Smooth muscle cell (in vitro differentiated cells): ENCODE measurements around the gene MFSD11. TPM values are rescaled to one million over a fixed set of nuclear protein-coding genes. Genes with fewer than 3 reads are reported as not detected.
"Not testable (repeated sequence)": the region's sequence is repeated elsewhere in the genome, so short reads cannot be mapped to it uniquely, and the experiment has no call there.

ENCODE experiments used
- DNase-seq: peaks from one replicate; lab custom pipeline; 2025; ENCODE audit not compliant: unreplicated experiment; lab: John Stamatoyannopoulos, UW
- H2AFZ ChIP-seq: fragments of 200-600 bp; sonication (generic); 2 replicates; pipeline ENCODE4 v1.6.0; 2016; ENCODE audit warnings: antibody characterized with exemption, low read depth, mild to moderate bottlenecking
- H3F3A ChIP-seq: fragments of 200-600 bp; sonication (generic); 2 replicates; pipeline ENCODE4 v1.6.0; 2017; ENCODE audit warnings: antibody characterized with exemption, low read depth
- H3K27ac ChIP-seq: fragments of 200-600 bp; sonication (generic); 2 replicates; pipeline ENCODE4 v1.5.1; 2016; ENCODE audit warnings: low read depth, mild to moderate bottlenecking
- H3K27me3 ChIP-seq: fragments of 200-600 bp; sonication (generic); 2 replicates; pipeline ENCODE4 v1.6.1; 2016; ENCODE audit warnings: low read depth, mild to moderate bottlenecking
- H3K36me3 ChIP-seq: fragments of 200-600 bp; sonication (generic); 2 replicates; pipeline ENCODE4 v1.5.1; 2016; ENCODE audit warnings: low read depth
- H3K4me1 ChIP-seq: fragments of 200-600 bp; sonication (generic); 2 replicates; pipeline ENCODE4 v1.5.1; 2016; ENCODE audit warnings: low read depth
- H3K4me2 ChIP-seq: fragments of 200-600 bp; sonication (generic); 2 replicates; pipeline ENCODE4 v1.6.0; 2016; ENCODE audit warnings: mild to moderate bottlenecking
- H3K4me3 ChIP-seq: fragments of 200-600 bp; sonication (generic); 2 replicates; pipeline ENCODE4 v1.5.1; 2016; ENCODE audit warnings: mild to moderate bottlenecking
- H3K79me2 ChIP-seq: fragments of 200-600 bp; sonication (generic); 2 replicates; pipeline ENCODE4 v1.6.0; 2016; ENCODE audit warnings: low read depth, mild to moderate bottlenecking
- H3K9ac ChIP-seq: fragments of 200-600 bp; sonication (generic); 2 replicates; pipeline ENCODE4 v1.6.0; 2016; ENCODE audit warnings: low read depth
- H3K9me3 ChIP-seq: fragments of 200-600 bp; sonication (generic); replicated peaks from 2 replicates; pipeline ENCODE4 v1.5.1; 2016; ENCODE audit warnings: low read depth
- H4K20me1 ChIP-seq: fragments of 200-600 bp; sonication (generic); 2 replicates; pipeline ENCODE4 v1.6.0; 2016; ENCODE audit warnings: low read depth
- CTCF ChIP-seq: fragments of 200-600 bp; sonication (generic); IDR thresholded peaks from 2 replicates; pipeline ENCODE4 v1.5.1; 2017; ENCODE audit warnings: borderline replicate concordance, mild to moderate bottlenecking, antibody characterized with exemption; ENCODE audit not compliant: insufficient read depth, poor library complexity, severe bottlenecking
- WGBS: methylation state at CpG from one replicate; pipeline ENCODE4 v1.1.7; 2016; ENCODE audit warnings: low lambda C conversion rate; 5-methylcytosine and 5-hydroxymethylcytosine counted together
- polyA plus RNA-seq: library from polyadenylated mRNA; unstranded; fragments of >200 nt; fragmentation: Nextera tagmentation; extraction: Ambion mirVana; gene quantifications from 2 replicates; pipeline ENCODE4 v1.2.1, GENCODE V29; 2016
- total RNA-seq: library from RNA; depleted of rRNA; stranded (reverse); fragments of >200 nt; gene quantifications from 2 replicates; pipeline ENCODE4 v1.2.3, GENCODE V29; 2014

MFSD11 gene
- total and polyA plus RNA-seq, 2 experiments from 2014 or later = 28.1 to 56.6 TPM

GRCh38 chr17:76801706-76802105 is 63.8 kb downstream of the MFSD11 start:
- no peak for TF ChIP-seq CTCF
- Histone ChIP-seq H3K36me3 (no peaks in the 10 kb centered on the region), H3K79me2 (no peaks in the 10 kb centered on the region), H3K27me3 (no peaks in the 10 kb centered on the region), H3K9me3 (no peaks in the 10 kb centered on the region), H4K20me1 (no peaks in the 10 kb centered on the region), H3K4me2 (no peak overlapping the region), H3K27ac (no peak overlapping the region), H3K9ac (no peak overlapping the region), H3F3A (no peaks in the 10 kb centered on the region), H3K4me3 (no peak overlapping the region), H3K4me1 (no peaks in the 10 kb centered on the region), H2AFZ (no peak overlapping the region)
- 87% methylated on average over 5 of the region's 5 CpGs for WGBS
- DNase-seq = no peak

DNA sequence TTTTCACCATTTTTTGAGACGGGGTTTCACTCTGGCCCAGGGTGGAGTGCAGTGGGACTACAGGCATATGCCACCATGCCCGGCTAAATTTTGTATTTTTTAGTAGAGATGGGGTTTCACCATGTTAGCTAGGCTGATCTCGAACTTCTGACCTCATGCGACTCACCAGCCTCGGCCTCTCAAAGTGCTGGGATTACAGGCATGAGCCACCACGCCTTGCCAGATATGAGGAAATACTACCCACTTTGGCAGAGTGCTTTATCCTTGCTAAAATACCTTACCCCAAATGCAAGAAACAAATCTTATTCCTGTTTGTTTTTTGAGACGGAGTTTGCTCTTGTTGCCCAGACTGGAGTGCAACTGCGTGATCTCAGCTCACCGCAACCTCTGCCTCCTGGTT is 67.4 kb downstream of the MFSD11 start:
- Histone ChIP-seq H3K27me3 (no peaks in the 10 kb centered on the region), H3K9me3 (no peaks in the 10 kb centered on the region), H3K79me2 (no peaks in the 10 kb centered on the region), H3K36me3 (no peaks in the 10 kb centered on the region), H3K4me1 (no peaks in the 10 kb centered on the region), H3K4me3 (no peak overlapping the region), H3F3A (no peaks in the 10 kb centered on the region), H3K27ac (no peak overlapping the region), H3K4me2 (no peak overlapping the region), H2AFZ (no peak overlapping the region), H4K20me1 (no peaks in the 10 kb centered on the region), H3K9ac (no peak overlapping the region)
- no peak for TF ChIP-seq CTCF
- WGBS = 81% methylated on average over 9 of the region's 9 CpGs
- no peak for DNase-seq

DNA sequence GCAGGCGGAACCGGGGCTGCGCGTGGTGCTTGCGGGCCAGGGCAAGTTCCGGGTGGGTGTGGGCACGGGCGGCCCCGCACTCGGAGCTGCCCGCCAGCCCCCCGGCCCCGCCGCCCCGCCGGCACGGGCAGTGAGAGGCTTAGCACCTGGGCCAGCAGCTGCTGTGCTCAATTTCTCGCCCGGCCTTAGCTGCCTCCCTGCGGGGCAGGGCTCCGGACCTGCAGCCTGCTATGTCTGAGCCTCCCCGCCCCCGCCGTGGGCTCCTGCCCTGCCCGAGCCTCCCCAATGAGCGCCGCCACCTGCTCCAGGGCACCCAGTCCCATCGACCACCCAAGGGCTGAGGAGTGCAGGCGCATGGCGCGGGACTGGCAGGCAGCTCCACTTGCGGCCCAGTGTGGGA is 68.2 kb downstream of the MFSD11 start:
- H2AFZ ChIP-seq, H3K4me1 ChIP-seq, H3K4me3 ChIP-seq, H3K9ac ChIP-seq, H3K79me2 ChIP-seq, H3K9me3 ChIP-seq, H3K36me3 ChIP-seq, H3F3A ChIP-seq, H3K27ac ChIP-seq, H3K27me3 ChIP-seq, H4K20me1 ChIP-seq, DNase-seq, H3K4me2 ChIP-seq: not testable (repeated sequence)
- WGBS = 93% methylated on average over 11 of the region's 32 CpGs

- not testable (repeated sequence) for DNase-seq, H3K4me3 ChIP-seq, H3K9me3 ChIP-seq, H3K4me1 ChIP-seq, H3F3A ChIP-seq, H4K20me1 ChIP-seq, H2AFZ ChIP-seq, H3K36me3 ChIP-seq, H3K79me2 ChIP-seq, H3K27ac ChIP-seq, H3K9ac ChIP-seq, H3K4me2 ChIP-seq, H3K27me3 ChIP-seq
- WGBS = 99% methylated on average over 4 of the region's 4 CpGs
Measured at GRCh38 chr17:76806767-76807166, 68.8 kb downstream of the MFSD11 start.

GRCh38 chr17:76808326-76808725 is 70.4 kb downstream of the MFSD11 start:
- no peak overlapping the region for H3K4me3 ChIP-seq
- no peak overlapping the region for H3K27ac ChIP-seq
- no peaks in the 10 kb centered on the region for H3K27me3 ChIP-seq
- no peaks in the 10 kb centered on the region for H3K4me1 ChIP-seq
- WGBS = 95% methylated on average over 4 of the region's 4 CpGs
- H2AFZ ChIP-seq = no peak overlapping the region
- no peaks in the 10 kb centered on the region for H3F3A ChIP-seq
- H3K4me2 ChIP-seq = no peak overlapping the region
- no peaks in the 10 kb centered on the region for H3K79me2 ChIP-seq
- TF ChIP-seq CTCF = no peak
- no peaks in the 10 kb centered on the region for H3K9me3 ChIP-seq
- no peaks in the 10 kb centered on the region for H4K20me1 ChIP-seq
- H3K9ac ChIP-seq = no peak overlapping the region
- no peaks in the 10 kb centered on the region for H3K36me3 ChIP-seq
- DNase-seq = no peak
